Measurements from ENCODE around the gene VPS4B.

DNA sequence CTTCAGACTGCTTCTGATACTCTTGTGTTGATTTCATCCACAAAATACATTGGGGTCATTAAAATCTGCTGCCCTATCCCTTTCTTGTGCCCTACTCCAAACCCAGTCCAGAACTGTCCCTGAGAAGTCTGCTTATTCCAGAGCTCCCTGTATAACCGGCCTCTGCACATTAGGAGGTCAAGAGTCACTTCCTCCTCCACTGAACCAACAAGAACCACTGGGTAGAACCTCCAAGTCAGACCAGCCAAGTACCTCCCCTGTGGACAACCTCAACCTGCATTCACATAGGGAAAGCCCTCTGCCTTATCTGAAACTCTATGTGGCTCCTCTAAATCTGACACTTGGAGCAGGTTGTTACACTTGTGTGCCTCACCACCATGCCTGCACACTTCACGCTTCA is 77.4 kb downstream of the VPS4B start:
- TF ChIP-seq, protein P1, sequence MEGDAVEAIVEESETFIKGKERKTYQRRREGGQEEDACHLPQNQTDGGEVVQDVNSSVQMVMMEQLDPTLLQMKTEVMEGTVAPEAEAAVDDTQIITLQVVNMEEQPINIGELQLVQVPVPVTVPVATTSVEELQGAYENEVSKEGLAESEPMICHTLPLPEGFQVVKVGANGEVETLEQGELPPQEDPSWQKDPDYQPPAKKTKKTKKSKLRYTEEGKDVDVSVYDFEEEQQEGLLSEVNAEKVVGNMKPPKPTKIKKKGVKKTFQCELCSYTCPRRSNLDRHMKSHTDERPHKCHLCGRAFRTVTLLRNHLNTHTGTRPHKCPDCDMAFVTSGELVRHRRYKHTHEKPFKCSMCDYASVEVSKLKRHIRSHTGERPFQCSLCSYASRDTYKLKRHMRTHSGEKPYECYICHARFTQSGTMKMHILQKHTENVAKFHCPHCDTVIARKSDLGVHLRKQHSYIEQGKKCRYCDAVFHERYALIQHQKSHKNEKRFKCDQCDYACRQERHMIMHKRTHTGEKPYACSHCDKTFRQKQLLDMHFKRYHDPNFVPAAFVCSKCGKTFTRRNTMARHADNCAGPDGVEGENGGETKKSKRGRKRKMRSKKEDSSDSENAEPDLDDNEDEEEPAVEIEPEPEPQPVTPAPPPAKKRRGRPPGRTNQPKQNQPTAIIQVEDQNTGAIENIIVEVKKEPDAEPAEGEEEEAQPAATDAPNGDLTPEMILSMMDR (IDR thresholded peaks at IDR 0.05; ENCODE audit: insufficient read depth, low read depth, low read length) = no peak
- no peak for TF ChIP-seq EZH2 (IDR thresholded peaks at IDR 0.05; ENCODE audit: insufficient read depth, low read length)

Measured in astrocyte (in vitro differentiated cells and primary cell).